ENCODE measurements around the gene METTL18.
"Not testable (repeated sequence)": the region's sequence is repeated elsewhere in the genome, so short reads cannot be mapped to it uniquely, and the experiment has no call there.

Gene METTL18

GRCh38 chr1:169794530-169795416, at the start of gene METTL18:
Gene METTL18 (minus strand): TSS chr1:169794907. CDS start chr1:169793695, 1,212 bp downstream.
- peak; percentile 92 for DNase-seq (ENCODE audit: low read depth)
- peak within 1 kb of the TSS; percentile 77 for H3K4me3 ChIP-seq (ENCODE audit: low read depth, low read length)

GRCh38 chr1:169838942-169839341, 44.2 kb upstream of the METTL18 start:
- H3K4me3 ChIP-seq (ENCODE audit: low read depth, low read length) = no peak overlapping the region
- no peak for DNase-seq (ENCODE audit: low read depth)

- no peak for DNase-seq (ENCODE audit: low read depth)
- no peak overlapping the region for H3K4me3 ChIP-seq (ENCODE audit: low read depth, low read length)
Measured at GRCh38 chr1:169836198-169836597, 41.5 kb upstream of the METTL18 start.

- no peak for DNase-seq (ENCODE audit: low read depth)
- H3K4me3 ChIP-seq (ENCODE audit: low read depth, low read length) = no peak overlapping the region
Measured at GRCh38 chr1:169835647-169836046, 40.9 kb upstream of the METTL18 start.

- H3K4me3 ChIP-seq (ENCODE audit: low read depth, low read length) = no peak overlapping the region
- DNase-seq (ENCODE audit: low read depth) = no peak
Measured at GRCh38 chr1:169834869-169835268, 40.2 kb upstream of the METTL18 start.

- no peak overlapping the region for H3K4me3 ChIP-seq (ENCODE audit: low read depth, low read length)
- DNase-seq (ENCODE audit: low read depth) = no peak
Measured at GRCh38 chr1:169833179-169833901, 38.6 kb upstream of the METTL18 start.

- no peak for DNase-seq (ENCODE audit: low read depth)
- H3K4me3 ChIP-seq (ENCODE audit: low read depth, low read length) = no peak overlapping the region
Measured at GRCh38 chr1:169829671-169830070, 35.0 kb upstream of the METTL18 start.

GRCh38 chr1:169824153-169824552, 29.4 kb upstream of the METTL18 start:
- no peak overlapping the region for H3K4me3 ChIP-seq (ENCODE audit: low read depth, low read length)
- DNase-seq (ENCODE audit: low read depth) = no peak

GRCh38 chr1:169821500-169821899, 26.8 kb upstream of the METTL18 start:
- DNase-seq (ENCODE audit: low read depth) = no peak

GRCh38 chr1:169816617-169817016, 21.9 kb upstream of the METTL18 start:
- no peak overlapping the region for H3K4me3 ChIP-seq (ENCODE audit: low read depth, low read length)
- no peak for DNase-seq (ENCODE audit: low read depth)

More at GRCh38 chr1:169821500-169821899, 26.8 kb upstream of the METTL18 start:
- H3K4me3 ChIP-seq (ENCODE audit: low read depth, low read length) = no peak overlapping the region

GRCh38 chr1:169814265-169814664, 19.6 kb upstream of the METTL18 start:
- no peak overlapping the region for H3K4me3 ChIP-seq (ENCODE audit: low read depth, low read length)
- DNase-seq (ENCODE audit: low read depth) = no peak

- no peak for DNase-seq (ENCODE audit: low read depth)
- H3K4me3 ChIP-seq (ENCODE audit: low read depth, low read length) = no peak overlapping the region
Measured at GRCh38 chr1:169812131-169812530, 17.4 kb upstream of the METTL18 start.

GRCh38 chr1:169811418-169812035, 16.8 kb upstream of the METTL18 start:
- not testable (repeated sequence) for H3K4me3 ChIP-seq (ENCODE audit: low read depth, low read length); DNase-seq (ENCODE audit: low read depth)

GRCh38 chr1:169809370-169810095, 14.8 kb upstream of the METTL18 start:
- DNase-seq (ENCODE audit: low read depth) = no peak
- no peak overlapping the region for H3K4me3 ChIP-seq (ENCODE audit: low read depth, low read length)

GRCh38 chr1:169804941-169805340, 10.2 kb upstream of the METTL18 start:
- H3K4me3 ChIP-seq (ENCODE audit: low read depth, low read length) = no peak overlapping the region
- no peak for DNase-seq (ENCODE audit: low read depth)

- no peak for DNase-seq (ENCODE audit: low read depth)
- H3K4me3 ChIP-seq (ENCODE audit: low read depth, low read length) = no peak overlapping the region
Measured at GRCh38 chr1:169802888-169803287, 8.2 kb upstream of the METTL18 start.

- no peak for DNase-seq (ENCODE audit: low read depth)
- H3K4me3 ChIP-seq (ENCODE audit: low read depth, low read length) = no peak overlapping the region
Measured at GRCh38 chr1:169797281-169797680, 2.6 kb upstream of the METTL18 start.

- H3K4me3 ChIP-seq (ENCODE audit: low read depth, low read length) = no peak overlapping the region
- DNase-seq (ENCODE audit: low read depth) = no peak
Measured at GRCh38 chr1:169796274-169796810, 1.6 kb upstream of the METTL18 start.

GRCh38 chr1:169795687-169796086, 980 bp upstream of the METTL18 start:
- peak overlapping the region; percentile 77 for H3K4me3 ChIP-seq (ENCODE audit: low read depth, low read length)
- no peak for DNase-seq (ENCODE audit: low read depth)

Data from skeletal muscle cell (primary cell).